IMR-90 (cell line): ENCODE results near the gene OFD1. TPM values are rescaled to one million over a fixed set of nuclear protein-coding genes. Genes with fewer than 3 reads are reported as not detected.

Experiments used
- ATAC-seq: fragments of 200-7000 bp; cut with Tn5 transposase; 2 replicates; pipeline ENCODE4 v1.9.1; 2020; ENCODE audit warnings: low read depth, mild to moderate bottlenecking, moderate library complexity
- BruUV-seq: library from RNA; stranded (reverse); fragments of 400-500 nt; replicated peaks from 2 replicates; lab custom pipeline; 2021; lab: Mats Ljungman, UMichigan
- CTCF ChIA-PET: fragments of 300-600 bp; formaldehyde crosslinking; extraction: SDS; loops from one replicate; lab custom pipeline; 2021; ENCODE audit warnings: antibody characterized with exemption; lab: Yijun Ruan, JAX
- POLR2A ChIA-PET: fragments of 300-600 bp; sonication (Branson Sonifier 250); formaldehyde crosslinking; loops from one replicate; lab custom pipeline; 2022; ENCODE audit warnings: antibody characterized with exemption; ENCODE audit not compliant: unreplicated experiment; lab: Charles Lee
- DNase-seq: peaks from one replicate; pipeline ENCODE4 v3.0.0; 2013
- H2AFZ ChIP-seq: replicated peaks from 2 replicates; pipeline ENCODE3; 2013; ENCODE audit warnings: low read length, mild to moderate bottlenecking; ENCODE audit not compliant: poor library complexity
- H2AK5ac ChIP-seq: 2 replicates; pipeline ENCODE4 v1.6.1; 2013; ENCODE audit warnings: low read depth, low read length, inconsistent platforms
- H2AK9ac ChIP-seq: replicated peaks from 2 replicates; pipeline ENCODE3; 2013; ENCODE audit warnings: mild to moderate bottlenecking, low read depth, low read length, moderate library complexity; ENCODE audit not compliant: poor library complexity
- H2BK120ac ChIP-seq: 2 replicates; pipeline ENCODE4 v1.6.1; 2013; ENCODE audit warnings: low read depth, low read length, inconsistent platforms
- H2BK15ac ChIP-seq: 3 replicates; pipeline ENCODE4 v1.6.1; 2013; ENCODE audit warnings: low read depth, low read length, inconsistent platforms
- H2BK20ac ChIP-seq: 2 replicates; pipeline ENCODE4 v1.6.1; 2013; ENCODE audit warnings: low read depth, mild to moderate bottlenecking, inconsistent platforms, low read length, moderate library complexity
- H2BK5ac ChIP-seq: 2 replicates; pipeline ENCODE4 v1.6.1; 2013; ENCODE audit warnings: mild to moderate bottlenecking, low read depth, low read length, inconsistent platforms; ENCODE audit not compliant: poor library complexity, severe bottlenecking
- H3K14ac ChIP-seq: replicated peaks from 2 replicates; pipeline ENCODE4 v1.6.1; 2013; ENCODE audit warnings: low read depth, low read length, inconsistent platforms
- H3K18ac ChIP-seq: 2 replicates; pipeline ENCODE4 v1.6.1; 2013; ENCODE audit warnings: low read depth, low read length, control low read depth
- H3K23ac ChIP-seq: 2 replicates; pipeline ENCODE4 v1.6.1; 2013; ENCODE audit warnings: low read depth, low read length, inconsistent platforms
- H3K27ac ChIP-seq: 2 replicates; pipeline ENCODE4 v1.5.1; 2013; ENCODE audit warnings: mild to moderate bottlenecking, control low read depth, low read length; ENCODE audit not compliant: insufficient read depth
- H3K27me3 ChIP-seq: 2 replicates; pipeline ENCODE4 v1.6.1; 2013; ENCODE audit warnings: low read length; ENCODE audit not compliant: control insufficient read depth, insufficient read depth
- H3K36me3 ChIP-seq: 2 replicates; pipeline ENCODE4 v1.6.1; 2013; ENCODE audit warnings: low read length, mixed read lengths; ENCODE audit not compliant: control insufficient read depth, insufficient read depth
- H3K4ac ChIP-seq: 2 replicates; pipeline ENCODE4 v1.6.1; 2013; ENCODE audit warnings: low read depth, low read length, inconsistent platforms
- H3K4me1 ChIP-seq: 2 replicates; pipeline ENCODE4 v1.6.1; 2013; ENCODE audit warnings: low read length, mixed read lengths; ENCODE audit not compliant: control insufficient read depth, insufficient read depth
- H3K4me2 ChIP-seq: 2 replicates; pipeline ENCODE4 v1.6.1; 2013; ENCODE audit warnings: low read depth, mild to moderate bottlenecking, control low read depth, low read length, moderate library complexity
- H3K4me3 ChIP-seq: 2 replicates; pipeline ENCODE4 v1.5.1; 2013; ENCODE audit warnings: low read depth, mild to moderate bottlenecking, control low read depth, low read length, moderate library complexity; ENCODE audit not compliant: insufficient read depth
- H3K56ac ChIP-seq: 2 replicates; pipeline ENCODE4 v1.6.1; 2013; ENCODE audit warnings: low read length, inconsistent platforms; ENCODE audit not compliant: insufficient read depth; ENCODE audit errors: extremely low read depth
- H3K79me1 ChIP-seq, 2 experiments: 2 replicates each; pipeline ENCODE4 v1.6.1; 2013; ENCODE audit warnings: low read length in 2 of 2, inconsistent platforms in 1 of 2, low read depth in 1 of 2
- H3K9ac ChIP-seq: 2 replicates; pipeline ENCODE4 v1.6.1; 2013; ENCODE audit warnings: low read depth, low read length, control low read depth
- H3K9me1 ChIP-seq: 2 replicates; pipeline ENCODE4 v1.6.1; 2013; ENCODE audit warnings: low read length, inconsistent platforms; ENCODE audit not compliant: insufficient read depth
- H3K9me3 ChIP-seq: 2 replicates; pipeline ENCODE4 v1.6.1; 2013; ENCODE audit warnings: low read length; ENCODE audit not compliant: control insufficient read depth, insufficient read depth
- H4K20me1 ChIP-seq: 2 replicates; pipeline ENCODE4 v1.6.1; 2013; ENCODE audit warnings: low read length, inconsistent platforms; ENCODE audit not compliant: insufficient read depth
- H4K5ac ChIP-seq: 2 replicates; pipeline ENCODE4 v1.6.1; 2013; ENCODE audit warnings: mild to moderate bottlenecking, low read depth, low read length, control low read depth
- H4K8ac ChIP-seq, 2 experiments: 2 replicates each; pipeline ENCODE4 v1.6.1; 2013; ENCODE audit warnings: low read depth in 2 of 2, low read length in 2 of 2, control low read depth in 1 of 2, inconsistent platforms in 1 of 2
- H4K91ac ChIP-seq: 2 replicates; pipeline ENCODE4 v1.6.1; 2013; ENCODE audit warnings: low read depth, low read length, inconsistent platforms; ENCODE audit not compliant: insufficient read depth
- BHLHE40 ChIP-seq: fragments of 150-350 bp; IDR thresholded peaks from 2 replicates; pipeline ENCODE4 v1.6.1; 2016; ENCODE audit warnings: mild to moderate bottlenecking, low read depth, low read length
- CHD1 ChIP-seq: IDR thresholded peaks from 2 replicates; pipeline ENCODE4 v1.6.1; 2012; ENCODE audit warnings: low read depth, low read length, improper control_type of control experiment
- CTCF ChIP-seq: conservative IDR thresholded peaks from 2 replicates; pipeline ENCODE4 v1.5.1; 2012; ENCODE audit warnings: mild to moderate bottlenecking, low read depth, low read length, improper control_type of control experiment
- MAFK ChIP-seq: IDR thresholded peaks from 2 replicates; pipeline ENCODE4 v1.6.1; 2012; ENCODE audit warnings: low read depth, low read length, improper control_type of control experiment
- NFE2L2 ChIP-seq: fragments of 150-350 bp; IDR thresholded peaks from 2 replicates; pipeline ENCODE4 v1.6.1; 2016; ENCODE audit warnings: low read depth, mild to moderate bottlenecking, low read length
- SMC3 ChIP-seq: fragments of 150-350 bp; IDR thresholded peaks from 2 replicates; pipeline ENCODE4 v1.6.1; 2016; ENCODE audit warnings: low read depth, mild to moderate bottlenecking, antibody characterized with exemption, low read length, moderate library complexity
- WGBS, 2 experiments: methylation state at CpG; one replicate each; pipeline versions ENCODE4 v1.1.5 to v1.1.7; 2013; ENCODE audit warnings: missing lambda C conversion rate in 2 of 2; ENCODE audit not compliant: insufficient read length in 1 of 2; ENCODE audit errors: extremely low coverage in 2 of 2; 5-methylcytosine and 5-hydroxymethylcytosine counted together
- dilution Hi-C: fragments of 300-500 bp; cut with HindIII; formaldehyde crosslinking; loops from one replicate; pipeline ENCODE4 v1.14.3; 2018; ENCODE audit warnings: low sequenced_read_pairs; ENCODE audit not compliant: unreplicated experiment
- in situ Hi-C: fragments of 300-500 bp; cut with MboI; formaldehyde crosslinking; loops from 3 replicates; pipeline ENCODE4 v1.14.3; 2019; ENCODE audit warnings: low sequenced_read_pairs, inconsistent platforms, mixed read lengths
- intact Hi-C: fragments of 100-400 bp; cut with micrococcal nuclease; formaldehyde crosslinking; loops from 2 replicates; pipeline ENCODE4 v1.10.0; 2022
- polyA plus RNA-seq, 3 experiments: library from polyadenylated mRNA; depleted of rRNA; stranded (reverse); fragments of >200 nt; gene quantifications; 2 replicates each; pipeline ENCODE4 v1.2.3, GENCODE V29; 2012; ENCODE audit warnings: low replicate concordance in 1 of 3
- total RNA-seq: library from RNA; depleted of rRNA; stranded (reverse); fragments of >200 nt; gene quantifications from 2 replicates; pipeline ENCODE4 v1.2.3, GENCODE V29; 2012

Gene OFD1
- total and polyA plus RNA-seq, 2 of the 4 experiments (the other 2 are of a cell fraction): 8.4 to 8.6 TPM

GRCh38 chrX:13756381-13756780, 21.8 kb downstream of the OFD1 start:
- no peaks in the 10 kb centered on the region for H3K9me3 ChIP-seq
- no peak for TF ChIP-seq SMC3
- no peak for TF ChIP-seq BHLHE40
- no peak for TF ChIP-seq MAFK
- TF ChIP-seq CTCF: no peak
- no peak for TF ChIP-seq CHD1
- no peak for TF ChIP-seq NFE2L2
- in situ Hi-C loops (no loop called here), dilution Hi-C loops (no loop called here), intact Hi-C loops (no loop called here)
- CTCF ChIA-PET: no interaction called here
- H3K9ac ChIP-seq: no peak overlapping the region
- H3K4me2 ChIP-seq: no peak overlapping the region
- H2AK5ac ChIP-seq: no peak overlapping the region
- no peak overlapping the region for H4K91ac ChIP-seq
- WGBS, 2 experiments: 100% methylated on average over 1 of the region's 4 CpGs; no CpG with 5 or more reads in 1 of the 2 experiments
- H2AFZ ChIP-seq: no peak overlapping the region
- H3K4ac ChIP-seq: no peak overlapping the region
- H4K5ac ChIP-seq: no peak overlapping the region
- H2AK9ac ChIP-seq: no peak overlapping the region
- H2BK15ac ChIP-seq: no peak overlapping the region
- peaks cover 16% of the 10 kb centered on the region for H3K36me3 ChIP-seq
- no peak overlapping the region for H2BK5ac ChIP-seq
- H3K79me1 ChIP-seq: no peaks in the 10 kb centered on the region
- H3K4me3 ChIP-seq: no peak overlapping the region
- no peak overlapping the region for H3K56ac ChIP-seq
- POLR2A ChIA-PET: no interaction called here
- DNase-seq: no peak
- ATAC-seq: no peak
- no peaks in the 10 kb centered on the region for H3K27me3 ChIP-seq
- H3K23ac ChIP-seq: no peak overlapping the region
- no peak overlapping the region for H2BK20ac ChIP-seq
- no peak overlapping the region for H3K14ac ChIP-seq
- no peak overlapping the region for H4K8ac ChIP-seq
- no TSS peak for BruUV-seq
- no peaks in the 10 kb centered on the region for H4K20me1 ChIP-seq
- H3K18ac ChIP-seq: no peak overlapping the region
- H2BK120ac ChIP-seq: no peak overlapping the region
- no peaks in the 10 kb centered on the region for H3K4me1 ChIP-seq
- no peak overlapping the region for H3K27ac ChIP-seq
- H3K9me1 ChIP-seq: no peaks in the 10 kb centered on the region
